Measurements from ENCODE around the gene ETDB. TPM values are rescaled to one million over a fixed set of nuclear protein-coding genes. Genes with fewer than 3 reads are reported as not detected.
"Not testable (repeated sequence)": the region's sequence is repeated elsewhere in the genome, so short reads cannot be mapped to it uniquely, and the experiment has no call there.

Gene ETDB
- total and polyA plus RNA-seq, 2 of the 4 experiments (the other 2 are of a cell fraction): not detected

DNA sequence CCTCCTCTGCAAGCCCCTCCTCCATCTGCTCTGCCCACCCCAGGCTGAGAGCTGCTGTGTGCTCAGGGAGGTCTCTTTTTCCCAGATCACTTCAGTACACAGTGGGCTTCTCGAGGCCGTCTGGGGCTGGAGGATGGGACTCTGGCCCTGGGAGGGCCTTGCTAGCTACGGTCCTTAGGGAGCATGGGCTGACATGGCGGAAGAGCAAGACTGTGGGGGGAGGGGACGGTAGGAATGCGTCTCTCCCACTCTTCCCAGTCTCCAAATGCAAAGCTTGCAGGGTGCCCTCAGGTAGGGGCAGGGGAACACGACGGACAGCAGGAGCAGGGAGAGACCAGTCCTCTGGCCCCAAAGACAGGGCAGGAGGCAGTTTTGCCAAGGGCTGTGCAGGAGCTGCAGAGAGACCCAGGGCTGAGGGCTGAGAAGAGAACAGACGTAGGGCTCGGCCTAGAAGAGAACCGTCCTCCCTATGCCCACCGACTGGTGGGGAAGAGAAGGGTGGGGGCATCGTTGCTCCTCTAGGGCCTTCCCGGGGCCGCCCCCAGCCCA is 23.1 kb downstream of the ETDB start:
- H2BK120ac ChIP-seq (ENCODE audit: low read depth, low read length); H4K91ac ChIP-seq (ENCODE audit: insufficient read depth, low read depth, low read length); dilution Hi-C loops (cut with HindIII; ENCODE audit: low sequenced_read_pairs, unreplicated experiment); H2AFZ ChIP-seq (replicated peaks; ENCODE audit: low read length, poor library complexity); H3K4me1 ChIP-seq (ENCODE audit: control insufficient read depth, insufficient read depth, low read length); H3K18ac ChIP-seq (ENCODE audit: low read depth, low read length); in situ Hi-C loops (cut with MboI; ENCODE audit: low sequenced_read_pairs); H4K5ac ChIP-seq (ENCODE audit: low read depth, low read length); ATAC-seq (ENCODE audit: low read depth); intact Hi-C loops (cut with micrococcal nuclease); H3K27ac ChIP-seq (ENCODE audit: insufficient read depth, low read length); H3K9ac ChIP-seq (ENCODE audit: low read depth, low read length); BruUV-seq (replicated peaks); H3K23ac ChIP-seq (ENCODE audit: low read depth, low read length); H4K8ac ChIP-seq (ENCODE audit: low read depth in 2 of 2, low read length in 2 of 2); DNase-seq; H3K9me1 ChIP-seq (ENCODE audit: insufficient read depth, low read length); H3K14ac ChIP-seq (replicated peaks; ENCODE audit: low read depth, low read length); CTCF ChIA-PET; H2BK20ac ChIP-seq (ENCODE audit: low read depth, low read length); H3K56ac ChIP-seq (ENCODE audit: extremely low read depth, insufficient read depth, low read length); H2BK5ac ChIP-seq (ENCODE audit: low read depth, low read length, poor library complexity, severe bottlenecking); H3K27me3 ChIP-seq (ENCODE audit: control insufficient read depth, insufficient read depth, low read length); H2BK15ac ChIP-seq (ENCODE audit: low read depth, low read length); H3K4ac ChIP-seq (ENCODE audit: low read depth, low read length); H4K20me1 ChIP-seq (ENCODE audit: insufficient read depth, low read length); H2AK5ac ChIP-seq (ENCODE audit: low read depth, low read length); H3K36me3 ChIP-seq (ENCODE audit: control insufficient read depth, insufficient read depth, low read length); POLR2A ChIA-PET (ENCODE audit: unreplicated experiment); H3K9me3 ChIP-seq (ENCODE audit: control insufficient read depth, insufficient read depth, low read length); H2AK9ac ChIP-seq (replicated peaks; ENCODE audit: low read depth, low read length, poor library complexity); H3K79me1 ChIP-seq (ENCODE audit: low read depth in 1 of 2, low read length in 2 of 2): not testable (repeated sequence)
- H3K4me3 ChIP-seq (ENCODE audit: insufficient read depth, low read depth, low read length): peak overlapping the region; percentile 47
- peak overlapping the region; percentile 83; the same call in 1 of the 2 replicates for H3K4me2 ChIP-seq (ENCODE audit: low read depth, low read length)
- 33% methylated on average over 2 of the region's 15 CpGs; no CpG with 5 or more reads in 1 of the 2 experiments for WGBS, 2 experiments (ENCODE audit: extremely low coverage in 2 of 2, insufficient read length in 1 of 2)

Data from IMR-90 (cell line).